Measurements from ENCODE around the gene DNAJC5G.
"Not testable (repeated sequence)": the region's sequence is repeated elsewhere in the genome, so short reads cannot be mapped to it uniquely, and the experiment has no call there.

The DNAJC5G gene

DNA sequence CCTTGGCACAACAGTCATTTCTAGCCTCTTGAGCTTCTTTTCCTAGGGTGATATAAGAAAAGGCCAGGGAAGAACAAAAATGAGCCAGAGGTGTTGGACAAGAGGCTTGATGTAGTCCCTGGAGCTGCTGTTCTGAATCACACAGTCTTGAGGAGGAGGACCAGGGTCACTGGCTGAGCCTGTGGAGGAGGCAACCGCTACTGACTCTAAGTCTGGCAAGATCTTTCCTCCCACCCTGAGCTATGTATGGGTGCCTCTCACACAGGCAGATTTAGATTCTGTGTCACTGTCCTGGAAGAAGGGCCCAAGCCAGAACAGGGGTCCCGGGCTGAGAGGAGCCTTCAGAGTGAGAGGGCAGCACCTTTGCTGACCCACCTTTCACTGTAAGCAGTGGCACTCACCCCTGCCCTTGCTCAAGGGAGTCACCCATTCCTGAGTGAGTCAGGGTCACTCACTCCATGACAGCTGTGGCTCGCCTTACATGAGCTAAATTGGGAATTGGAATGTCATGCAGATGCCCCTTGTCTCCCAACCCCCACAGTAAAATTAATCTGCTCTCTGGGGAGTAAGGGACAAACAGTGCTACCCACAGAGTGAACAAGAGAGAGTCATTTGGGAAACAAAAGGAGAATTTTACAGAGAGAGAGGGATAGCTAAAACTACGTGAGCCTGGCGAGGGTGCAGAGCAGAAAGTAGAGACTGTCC, 6.8 kb downstream of the DNAJC5G start, which contains the start of gene TRIM54:
Gene TRIM54 (plus strand): TSS at position 575 of the 705 bp plus-strand sequence. CDS start 303 bp downstream, outside the sequence.
- no peak for DNase-seq

DNA sequence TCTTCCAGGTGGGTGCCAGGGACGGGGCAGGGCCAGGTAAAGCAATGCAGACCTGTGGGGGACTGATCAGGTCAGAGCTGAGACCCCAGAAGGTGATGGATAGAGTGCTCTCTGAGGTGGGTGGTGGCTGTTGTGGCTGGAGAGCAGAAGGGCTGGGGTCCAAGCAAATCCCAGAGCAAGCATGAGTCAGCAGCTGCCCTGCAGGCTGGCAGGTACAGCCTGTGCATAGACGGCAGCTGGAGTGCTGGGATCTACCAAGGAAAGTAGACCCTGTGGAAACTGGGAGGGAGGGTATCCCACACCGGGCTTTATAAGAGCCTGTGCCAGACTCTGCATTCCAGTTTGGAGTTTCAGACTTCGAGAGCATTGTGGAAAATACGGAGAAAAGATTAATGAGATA, 7.7 kb downstream of the DNAJC5G start:
- DNase-seq: no peak

DNA sequence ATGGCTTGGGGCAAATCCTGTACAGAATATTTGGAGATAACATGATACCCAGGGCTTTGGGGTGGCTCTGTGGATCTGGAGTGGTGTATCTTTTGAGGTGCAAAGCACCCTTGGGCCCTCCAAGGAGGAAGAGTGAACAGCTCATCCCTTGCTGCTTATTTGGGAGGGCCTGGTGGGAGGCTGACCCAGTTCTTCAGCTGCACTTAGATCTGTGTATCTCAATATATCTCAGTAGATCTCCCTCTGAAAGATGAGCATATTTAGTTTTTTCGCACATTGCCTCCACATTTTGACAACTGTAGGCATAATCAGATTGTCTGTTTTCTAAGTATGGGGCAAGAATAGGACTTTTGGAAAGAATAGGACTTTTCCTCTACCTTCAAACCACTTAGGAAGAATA, 9.8 kb downstream of the DNAJC5G start:
- no peak for DNase-seq

DNA sequence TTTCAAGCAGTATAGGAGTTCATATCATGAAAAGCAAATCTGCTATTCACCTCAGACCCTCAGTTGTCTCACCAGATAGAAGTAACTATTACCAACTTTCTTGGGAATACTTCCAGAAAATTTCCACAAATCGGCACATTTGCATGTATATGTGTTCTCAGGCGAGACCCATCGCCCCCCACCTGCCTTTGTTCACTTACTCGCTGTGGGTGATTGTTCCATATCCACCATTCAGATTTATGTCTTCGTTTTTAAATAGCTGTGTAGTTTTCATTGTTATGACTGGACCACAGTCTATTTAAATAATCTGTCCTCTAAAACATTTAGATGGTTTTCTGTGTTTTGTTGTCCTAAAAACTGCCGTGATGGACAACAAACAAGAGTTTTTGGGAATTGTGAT, 10.2 kb downstream of the DNAJC5G start:
- no peak for DNase-seq

DNA sequence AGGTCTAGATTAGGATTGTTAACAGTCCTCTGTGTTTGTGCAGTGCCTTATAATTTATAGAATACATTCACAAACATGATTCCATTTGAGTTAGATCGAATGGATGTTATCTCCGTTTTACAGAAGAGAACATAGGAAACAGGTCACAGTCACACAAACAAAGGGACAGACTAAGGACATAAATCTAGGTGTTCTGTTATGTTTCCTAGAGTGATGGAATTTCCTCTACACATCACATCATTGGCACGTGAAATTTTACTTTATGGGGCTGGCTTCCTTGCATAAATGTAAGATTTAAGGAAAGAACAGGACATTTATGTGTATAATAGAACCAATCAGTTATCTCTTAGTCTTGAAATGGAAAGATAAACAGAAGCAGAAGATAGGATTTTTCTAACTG, 13.4 kb downstream of the DNAJC5G start:
- DNase-seq: no peak

DNA sequence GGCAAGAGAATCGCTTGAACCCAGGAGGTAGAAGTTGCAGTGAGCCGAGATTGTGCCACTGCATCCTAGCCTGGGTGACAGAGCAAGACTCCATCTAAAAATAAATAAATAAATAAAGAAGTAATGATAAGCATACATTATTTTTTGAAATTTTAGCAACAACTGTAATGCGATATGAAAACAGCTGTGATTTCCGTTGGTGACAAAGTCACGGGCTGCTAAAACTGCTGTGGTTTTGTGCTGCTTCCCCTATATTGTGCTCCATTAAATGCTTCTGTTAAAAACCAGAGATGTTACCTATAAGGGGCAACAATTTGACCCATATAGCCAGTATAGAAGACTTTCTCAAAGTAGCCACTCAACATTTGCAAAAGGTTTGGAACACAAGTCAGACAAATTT, 15.3 kb downstream of the DNAJC5G start:
- DNase-seq: no peak

DNA sequence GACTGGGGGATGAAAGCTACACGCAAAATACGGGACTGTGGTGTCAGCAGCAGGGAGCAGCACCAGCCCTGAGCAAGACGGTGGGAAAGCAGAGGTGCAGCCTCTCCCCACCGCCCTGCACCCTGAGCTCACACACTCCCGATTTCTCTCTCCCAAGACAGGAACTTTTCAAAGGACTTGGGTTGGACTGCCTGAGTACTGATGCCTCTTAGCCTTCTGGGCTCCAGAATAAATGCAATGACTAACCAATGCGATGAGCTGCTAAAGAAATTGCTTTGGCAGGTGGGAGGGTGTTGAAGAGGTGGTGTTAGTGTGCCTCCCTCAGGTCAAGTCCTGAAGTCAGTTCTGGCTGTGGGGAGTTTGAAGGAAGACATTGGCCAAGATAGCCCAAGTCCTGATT, 16.6 kb downstream of the DNAJC5G start:
- no peak for DNase-seq

DNA sequence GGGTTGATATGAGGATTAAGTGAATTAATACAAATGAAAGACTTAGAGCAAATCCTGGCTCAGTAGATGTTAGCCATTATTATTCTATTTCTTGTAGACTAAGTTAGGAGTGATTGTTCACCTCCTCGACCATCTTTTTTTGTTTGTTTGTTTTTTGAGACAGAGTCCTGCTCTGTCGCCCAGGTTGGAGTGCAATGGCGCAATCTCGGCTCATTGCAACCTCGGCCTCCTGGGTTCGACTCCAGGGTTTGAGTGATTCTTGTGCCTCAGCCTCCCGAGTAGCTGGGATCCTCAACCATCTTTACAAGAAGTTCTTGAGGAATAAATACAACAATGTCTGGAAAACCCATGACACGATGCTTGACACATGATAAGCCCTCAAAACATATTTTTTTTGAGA, 19.7 kb downstream of the DNAJC5G start:
- DNase-seq: no peak

DNA sequence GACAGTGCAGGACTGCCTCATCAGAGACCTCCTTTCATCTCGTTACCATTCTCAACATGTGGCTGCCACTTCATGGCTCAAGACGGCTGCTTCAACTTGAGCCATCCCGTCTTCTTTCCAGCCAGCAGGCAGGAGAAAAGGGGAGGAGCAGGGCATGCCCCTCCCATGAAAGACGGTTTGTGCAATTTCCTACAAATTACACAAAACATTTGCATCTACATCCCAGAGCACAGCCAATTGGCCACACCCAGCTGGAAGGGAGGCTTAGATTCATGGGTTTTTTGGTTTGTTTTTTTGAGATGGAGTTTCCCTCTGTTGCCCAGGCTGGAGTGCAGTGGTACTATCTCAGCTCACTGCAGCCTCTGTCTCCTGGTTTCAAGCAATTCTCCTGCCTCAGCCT, 21.2 kb downstream of the DNAJC5G start:
- DNase-seq: no peak

DNA sequence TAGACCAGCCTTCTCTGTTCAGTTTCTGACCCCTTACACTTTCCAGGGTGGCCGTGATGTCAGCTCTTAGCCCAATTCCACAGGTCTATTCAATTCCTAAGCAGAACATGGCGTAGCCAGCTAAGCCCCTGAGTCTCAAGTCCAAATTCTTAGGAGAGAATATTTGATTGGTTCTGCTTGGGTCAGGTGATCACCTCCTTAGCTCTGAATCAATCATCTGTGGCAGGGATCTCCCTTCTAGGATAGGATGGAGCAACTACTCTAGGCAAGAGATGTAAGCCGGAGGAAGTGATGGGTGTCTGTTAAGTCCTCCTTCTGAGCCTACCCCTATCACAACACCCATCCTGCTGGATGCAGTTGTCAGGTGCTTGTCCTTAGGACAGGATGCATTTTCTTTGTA, 22.0 kb downstream of the DNAJC5G start:
- DNase-seq: no peak

DNA sequence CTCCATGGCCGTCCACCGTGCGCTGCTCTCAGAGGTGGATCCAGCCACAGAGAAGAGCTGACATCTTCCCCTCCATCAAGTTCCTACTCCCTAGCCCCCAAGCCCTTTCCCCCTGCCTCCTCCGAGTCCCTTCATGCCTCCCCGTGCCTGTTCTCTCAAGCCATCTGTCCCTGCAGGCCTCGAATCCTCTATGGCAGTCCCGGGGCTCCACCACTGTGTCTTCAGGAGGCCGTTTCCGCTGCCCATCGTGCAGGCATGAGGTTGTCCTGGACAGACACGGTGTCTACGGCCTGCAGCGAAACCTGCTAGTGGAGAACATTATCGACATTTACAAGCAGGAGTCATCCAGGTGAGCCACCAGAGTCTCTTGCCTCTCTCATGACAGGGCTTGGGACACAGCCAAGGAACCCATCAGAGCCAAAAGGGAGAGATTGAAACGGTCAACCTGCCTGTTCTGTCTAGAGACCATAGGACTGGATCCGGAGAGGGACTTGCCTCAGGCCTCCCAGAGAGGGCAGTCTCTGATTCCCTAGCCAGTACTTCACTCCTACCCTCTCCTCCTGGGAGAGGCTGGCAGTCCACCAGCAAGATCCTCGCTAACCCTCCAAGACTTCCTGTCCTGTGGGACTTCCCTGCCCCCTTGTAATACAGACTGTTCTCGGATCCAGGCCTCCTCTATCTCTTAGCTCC, 23.3 kb downstream of the DNAJC5G start:
- DNase-seq: no peak

DNA sequence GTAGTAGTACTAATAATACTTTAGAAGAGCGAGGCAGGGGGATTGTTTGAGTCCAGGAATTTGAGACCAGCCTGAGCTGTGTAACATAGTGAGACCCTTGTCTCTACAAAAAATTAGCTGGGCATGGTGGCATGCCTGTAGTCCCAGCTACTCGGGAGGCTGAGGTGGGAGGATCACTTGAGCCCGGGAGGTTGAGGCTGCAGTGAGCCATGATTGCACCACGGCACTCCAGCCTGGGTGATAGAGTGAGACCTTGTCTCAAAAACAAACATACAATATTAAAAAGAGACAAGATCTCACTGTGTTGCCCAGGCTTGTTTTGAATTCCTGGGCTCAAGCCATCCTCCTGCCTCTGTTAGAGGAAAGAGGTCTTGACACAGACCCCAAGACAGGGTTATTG, 25.4 kb downstream of the DNAJC5G start:
- DNase-seq: not testable (repeated sequence)

DNA sequence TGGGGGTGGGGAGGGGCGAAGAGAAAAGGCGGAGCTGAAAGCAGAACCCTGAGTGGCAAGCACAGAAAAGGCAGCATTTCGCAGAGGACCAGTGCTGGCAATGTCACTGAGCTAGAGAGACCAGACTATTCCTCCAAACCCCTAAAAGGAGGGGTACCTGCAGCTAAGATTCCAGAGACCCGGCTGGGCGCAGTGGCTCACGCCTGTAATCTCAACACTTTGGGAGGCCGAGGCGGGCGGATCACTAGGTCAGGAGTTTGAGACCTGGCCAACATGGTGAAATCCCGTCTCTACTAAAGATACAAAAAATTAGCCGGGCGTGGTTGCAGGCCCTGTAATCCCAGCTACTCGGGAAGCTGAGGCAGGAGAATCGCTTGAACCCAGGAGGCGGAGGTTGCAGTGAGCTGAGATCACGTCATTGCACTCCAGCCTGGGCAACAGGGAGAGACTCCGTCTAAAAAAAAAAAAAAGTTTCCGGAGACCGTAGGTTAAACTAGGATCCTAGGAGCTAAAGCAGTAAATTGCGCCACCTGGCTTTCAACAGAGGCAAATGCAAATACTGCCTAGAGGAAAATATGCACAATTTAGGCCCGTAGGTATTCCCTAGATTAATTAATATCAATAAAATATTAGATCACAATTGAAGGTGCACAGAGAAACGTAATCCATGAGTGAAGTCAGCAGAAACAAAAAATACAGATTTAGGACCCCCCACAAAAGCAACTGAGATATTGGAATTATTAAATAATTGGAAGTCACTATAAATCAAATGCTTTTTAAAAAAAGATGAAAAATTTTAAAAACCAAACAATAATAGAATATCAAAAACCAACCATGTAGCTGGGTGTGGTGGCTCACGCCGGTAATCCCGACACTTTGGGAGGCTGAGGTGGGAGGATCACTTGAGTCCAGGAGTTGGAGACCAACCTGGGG, 28.1 kb downstream of the DNAJC5G start:
- DNase-seq: peak; percentile 57

DNA sequence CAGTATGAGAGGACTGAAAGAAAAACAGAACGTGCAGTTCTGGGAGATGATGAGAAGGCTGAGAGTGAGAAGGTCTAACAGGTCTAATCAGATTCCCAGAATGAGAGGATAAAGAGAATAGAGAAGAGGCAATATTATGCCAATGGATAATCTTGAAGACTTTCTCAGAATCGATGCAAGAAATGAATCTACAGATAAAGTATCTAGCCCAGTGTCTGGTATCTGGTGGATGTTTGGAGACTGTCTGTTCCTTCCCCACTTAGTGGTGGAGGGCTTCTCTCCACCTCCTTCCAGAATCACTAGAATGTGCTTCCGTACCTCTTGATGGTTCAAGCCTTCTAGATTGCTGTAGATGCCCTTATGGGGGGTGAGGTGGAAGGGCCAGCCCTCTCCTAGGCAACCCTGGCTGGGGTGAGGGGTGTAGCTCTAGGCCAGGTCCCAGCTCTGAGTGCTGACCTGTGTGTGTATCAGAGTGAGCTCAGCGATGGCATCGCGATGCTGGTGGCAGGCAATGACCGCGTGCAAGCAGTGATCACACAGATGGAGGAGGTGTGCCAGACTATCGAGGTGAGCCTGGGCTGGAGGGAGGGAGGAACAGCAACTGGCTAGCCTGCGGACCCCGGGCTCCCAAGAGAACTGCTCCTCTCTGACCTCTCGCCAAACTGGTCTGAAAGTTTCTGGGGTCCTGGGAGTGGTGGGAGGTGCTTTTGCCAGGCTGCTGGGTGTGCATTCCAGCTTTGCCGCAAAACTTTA, 29.4 kb downstream of the DNAJC5G start:
- no peak for DNase-seq

DNA sequence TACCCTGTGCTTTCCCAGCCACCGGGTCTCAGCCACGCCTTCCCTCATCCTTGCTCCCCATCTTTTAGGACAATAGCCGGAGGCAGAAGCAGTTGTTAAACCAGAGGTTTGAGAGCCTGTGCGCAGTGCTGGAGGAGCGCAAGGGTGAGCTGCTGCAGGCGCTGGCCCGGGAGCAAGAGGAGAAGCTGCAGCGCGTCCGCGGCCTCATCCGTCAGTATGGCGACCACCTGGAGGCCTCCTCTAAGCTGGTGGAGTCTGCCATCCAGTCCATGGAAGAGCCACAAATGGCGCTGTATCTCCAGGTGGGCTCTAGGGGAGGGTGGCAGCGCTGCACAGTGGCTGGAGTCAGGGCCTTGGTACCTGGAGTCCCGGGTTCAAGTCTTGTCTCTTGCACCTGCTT, 30.3 kb downstream of the DNAJC5G start:
- no peak for DNase-seq

DNA sequence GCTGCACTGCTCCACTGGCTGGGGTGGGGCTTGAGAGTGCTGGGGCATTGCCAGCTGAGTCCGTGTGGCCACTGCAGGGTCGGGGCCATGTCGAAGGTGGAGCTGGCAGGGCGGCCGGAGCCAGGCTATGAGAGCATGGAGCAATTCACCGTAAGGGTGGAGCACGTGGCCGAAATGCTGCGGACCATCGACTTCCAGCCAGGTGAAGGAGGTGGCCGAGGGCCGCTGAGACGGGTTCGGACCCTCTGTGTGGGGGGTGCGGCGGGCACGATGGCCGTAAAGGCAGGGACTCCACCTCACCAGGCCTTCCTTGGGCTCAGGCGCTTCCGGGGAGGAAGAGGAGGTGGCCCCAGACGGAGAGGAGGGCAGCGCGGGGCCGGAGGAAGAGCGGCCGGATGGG, 30.9 kb downstream of the DNAJC5G start:
- DNase-seq: no peak

DNA sequence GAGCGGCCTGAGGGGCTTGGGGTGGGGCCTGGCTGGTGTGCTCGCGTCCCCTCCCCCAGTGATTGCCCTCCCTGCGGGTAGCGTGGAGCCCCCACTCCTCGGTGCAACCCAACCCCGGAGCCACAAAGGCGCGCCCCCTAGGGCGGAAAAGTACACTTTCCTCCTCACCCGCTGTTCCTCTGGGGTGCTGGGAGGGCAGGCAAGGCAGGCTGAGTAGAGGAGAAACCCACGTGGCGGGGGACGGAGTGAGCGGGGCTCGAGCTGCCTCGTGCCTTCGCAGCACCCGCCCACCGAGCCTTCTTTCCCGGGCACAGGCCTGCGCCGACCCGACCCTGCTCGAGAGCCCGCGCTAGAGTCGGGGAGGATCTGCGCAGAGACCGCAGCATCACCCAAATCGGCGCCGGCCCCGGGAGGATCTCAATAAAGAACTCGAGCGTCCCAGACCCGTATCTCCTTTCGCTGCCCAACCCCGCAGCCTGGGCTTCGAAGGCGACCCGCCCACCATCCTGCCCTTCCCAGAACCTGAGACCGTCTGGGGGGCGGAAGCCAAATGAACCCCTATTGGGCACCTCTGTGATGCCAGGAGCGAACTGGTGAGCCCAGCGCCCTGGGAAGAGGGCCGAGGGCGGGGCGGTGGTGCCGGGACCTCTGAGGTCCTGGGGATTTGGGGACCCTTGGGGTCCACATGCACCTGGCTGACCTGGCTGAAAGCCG, 31.5 kb downstream of the DNAJC5G start:
- no peak for DNase-seq

DNA sequence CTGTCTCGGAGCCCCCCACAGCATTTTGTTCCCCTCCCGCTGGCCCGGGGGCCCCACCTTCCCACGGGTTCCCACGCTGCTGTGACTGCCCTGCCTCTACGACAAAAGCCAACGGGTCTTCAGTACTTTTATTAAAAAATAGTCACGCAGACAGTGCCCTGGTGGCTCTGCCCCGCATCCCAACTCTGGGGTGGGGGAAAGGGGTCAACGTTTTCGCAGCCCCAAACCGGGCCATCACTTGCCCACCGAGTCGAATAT, 32.0 kb downstream of the DNAJC5G start:
- DNase-seq: no peak

DNA sequence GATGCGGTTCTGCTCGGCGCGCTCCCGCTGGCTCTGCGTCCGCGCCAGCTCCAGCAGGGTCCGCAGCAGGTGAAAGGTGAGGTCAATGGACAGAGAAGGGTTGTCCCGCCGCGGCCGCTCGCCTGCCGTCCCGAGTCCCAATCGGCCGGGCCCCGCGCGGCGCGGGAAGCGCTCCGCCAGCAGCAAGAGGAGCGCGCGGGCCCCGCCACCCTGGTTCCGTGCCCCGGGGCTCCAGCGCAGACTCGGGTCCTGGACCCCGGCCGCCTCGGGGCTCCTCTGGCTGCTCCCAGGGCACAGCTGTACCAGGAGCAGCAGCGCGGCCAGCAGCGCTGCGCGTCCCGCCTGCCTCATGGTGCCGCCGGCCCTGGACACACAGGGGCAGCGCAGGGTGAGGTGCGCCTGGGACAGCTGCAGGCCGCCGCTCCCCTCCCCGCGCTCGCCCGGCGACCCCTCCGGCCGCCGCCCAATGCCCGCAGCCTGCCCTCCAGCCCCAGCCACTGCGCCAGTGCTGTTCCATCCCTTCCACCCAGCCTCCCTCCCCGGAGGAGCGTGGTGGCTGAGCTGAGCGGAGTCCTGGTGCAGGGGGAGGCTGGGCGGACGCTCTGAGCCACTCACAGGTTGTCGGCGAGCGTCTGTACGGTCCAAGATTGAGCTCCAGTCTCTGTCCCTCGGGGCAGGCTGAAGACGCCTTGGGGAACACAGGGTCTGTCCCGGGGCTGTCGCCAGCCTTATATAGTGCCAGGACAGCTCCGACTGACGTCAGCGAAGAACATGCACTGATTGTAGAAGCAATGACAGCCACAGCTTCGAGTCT, 32.5 kb downstream of the DNAJC5G start:
- no peak for DNase-seq

DNA sequence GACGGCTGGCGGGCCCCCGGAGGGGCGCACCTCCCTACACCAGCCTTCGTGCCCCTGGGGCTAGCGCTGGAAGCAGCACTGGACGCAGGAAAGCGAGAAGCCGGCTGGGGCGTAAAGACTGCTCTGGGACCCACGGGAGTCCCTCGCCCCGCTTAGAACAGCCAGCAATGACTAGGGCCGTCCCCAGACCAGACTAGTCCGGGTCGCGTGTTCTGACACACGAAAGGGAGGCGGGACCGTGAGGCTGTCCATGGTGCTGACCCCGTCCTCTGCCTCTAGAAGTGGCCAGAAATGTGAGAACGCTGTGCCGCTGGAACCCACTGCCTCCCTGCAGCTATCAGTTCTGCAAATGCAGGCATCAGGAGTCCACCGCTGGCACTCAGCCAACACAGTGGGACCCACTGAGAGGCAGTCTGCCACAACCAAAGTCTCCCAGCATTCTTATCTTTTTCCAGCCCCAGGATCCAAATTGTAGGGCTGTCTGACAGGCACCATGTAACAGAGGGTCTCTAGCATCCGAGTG, 33.2 kb downstream of the DNAJC5G start, which contains the start of gene UCN:
Gene UCN (minus strand): TSS at position 87 of the 523 bp plus-strand sequence. CDS start 550 bp downstream, outside the sequence.
- peak; percentile 59 for DNase-seq

DNA sequence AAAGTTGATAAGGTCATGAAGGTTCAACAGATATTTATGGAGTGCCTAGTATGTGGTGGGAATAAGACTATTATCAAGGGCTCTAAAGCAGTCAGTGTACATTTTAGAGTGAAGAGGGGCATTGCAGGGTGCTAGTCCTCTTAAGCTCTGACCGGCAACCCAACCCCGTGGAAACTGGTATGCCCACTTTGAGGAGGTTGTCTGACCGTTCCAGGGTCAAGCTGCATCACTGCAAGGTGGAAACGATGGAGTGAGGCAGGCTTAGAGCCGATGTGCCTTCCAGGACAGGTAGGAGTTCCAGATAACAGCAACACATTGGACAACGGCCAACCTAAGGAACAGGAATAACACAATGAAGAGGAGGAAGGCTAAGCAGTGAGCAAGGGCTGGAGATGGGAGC, 34.4 kb downstream of the DNAJC5G start:
- DNase-seq: no peak
